H1 (cell line): ENCODE measurements around the gene UHMK1. TPM values are rescaled to one million over a fixed set of nuclear protein-coding genes. Genes with fewer than 3 reads are reported as not detected.
A peak's percentile ranks its signal among the peaks of the same experiment; 100 is the strongest.

Source experiments
- ATF2 ChIP-seq: IDR thresholded peaks from 2 replicates; pipeline ENCODE4 v1.6.1; 2012; ENCODE audit warnings: low read length, inconsistent platforms
- BACH1 ChIP-seq: IDR thresholded peaks from 2 replicates; pipeline ENCODE4 v1.6.1; 2012; ENCODE audit warnings: low read length, improper control_type of control experiment
- CREB1 ChIP-seq: IDR thresholded peaks from 2 replicates; pipeline ENCODE4 v1.6.1; 2012; ENCODE audit warnings: inconsistent platforms
- CTBP2 ChIP-seq: IDR thresholded peaks from 2 replicates; pipeline ENCODE4 v1.7.0; 2011; ENCODE audit warnings: borderline replicate concordance, mild to moderate bottlenecking, moderate library complexity, mixed read lengths, low read length; ENCODE audit not compliant: insufficient read depth, insufficient read length
- EGR1 ChIP-seq: IDR thresholded peaks from 2 replicates; pipeline ENCODE4 v1.6.1; 2011; ENCODE audit warnings: low read depth, low read length, borderline replicate concordance
- EZH2 ChIP-seq: fragments of 200-600 bp; sonication (generic); IDR thresholded peaks from 2 replicates; pipeline ENCODE4 v1.7.1; 2012; ENCODE audit warnings: low read depth, mild to moderate bottlenecking, moderate library complexity, low read length, inconsistent platforms; ENCODE audit not compliant: severe bottlenecking
- JUN ChIP-seq: IDR thresholded peaks from 2 replicates; pipeline ENCODE4 v1.6.1; 2011; ENCODE audit warnings: low read depth, mild to moderate bottlenecking, improper control_type of control experiment, low read length
- JUND ChIP-seq: IDR thresholded peaks from 2 replicates; pipeline ENCODE4 v1.6.1; 2011; ENCODE audit warnings: mild to moderate bottlenecking, improper control_type of control experiment, low read length
- KDM1A ChIP-seq: fragments of 200-600, 300-600 bp; sonication (generic); IDR thresholded peaks from 2 replicates; pipeline ENCODE4 v1.7.1; 2016; ENCODE audit warnings: mild to moderate bottlenecking, low read length, borderline replicate concordance
- KDM5A ChIP-seq: fragments of 200-600 bp; IDR thresholded peaks from 2 replicates; pipeline ENCODE4 v1.7.1; 2012; ENCODE audit warnings: mild to moderate bottlenecking, low read length, inconsistent platforms, mixed read lengths
- MAX ChIP-seq: IDR thresholded peaks from 2 replicates; pipeline ENCODE4 v1.6.1; 2012; ENCODE audit warnings: inconsistent platforms
- NANOG ChIP-seq: IDR thresholded peaks from 2 replicates; pipeline ENCODE4 v1.6.1; 2011; ENCODE audit warnings: low read length, low read depth, mild to moderate bottlenecking, inconsistent platforms; ENCODE audit not compliant: insufficient read depth, poor library complexity, severe bottlenecking
- NRF1 ChIP-seq: IDR thresholded peaks from 2 replicates; pipeline ENCODE4 v1.6.1; 2011; ENCODE audit warnings: mild to moderate bottlenecking, low read depth, low read length, improper control_type of control experiment
- PHF8 ChIP-seq: fragments of 200-600 bp; sonication (generic); conservative IDR thresholded peaks from 2 replicates; pipeline ENCODE4 v1.7.1; 2012; ENCODE audit warnings: low read depth, mild to moderate bottlenecking, inconsistent platforms, low read length, moderate library complexity
- POLR2A ChIP-seq, 2 experiments: IDR thresholded peaks; 1 replicate in 1 of 2; 2 replicates in 1 of 2; pipeline ENCODE4 v1.6.1; 2011; ENCODE audit warnings: low read depth in 2 of 2, low read length in 2 of 2, mild to moderate bottlenecking in 2 of 2; ENCODE audit errors: control extremely low read depth in 1 of 2
- POLR2AphosphoS5 ChIP-seq: IDR thresholded peaks from 2 replicates; pipeline ENCODE4 v1.6.1; 2011; ENCODE audit warnings: low read depth, low read length
- SP2 ChIP-seq: IDR thresholded peaks from 2 replicates; pipeline ENCODE4 v1.6.1; 2012; ENCODE audit warnings: mild to moderate bottlenecking, low read length, inconsistent platforms
- TBP ChIP-seq: IDR thresholded peaks from 2 replicates; pipeline ENCODE4 v1.6.1; 2011; ENCODE audit warnings: low read depth, low read length, improper control_type of control experiment
- TCF12 ChIP-seq: IDR thresholded peaks from 2 replicates; pipeline ENCODE4 v1.6.1; 2011; ENCODE audit warnings: low read depth, mild to moderate bottlenecking, low read length
- TEAD4 ChIP-seq: IDR thresholded peaks from 2 replicates; pipeline ENCODE4 v1.6.1; 2012; ENCODE audit warnings: low read depth, low read length, inconsistent platforms, mixed read lengths
- YY1 ChIP-seq: IDR thresholded peaks from 2 replicates; pipeline ENCODE4 v1.6.1; 2011; ENCODE audit warnings: low read depth, mild to moderate bottlenecking, low read length
- polyA plus RNA-seq, 7 experiments: library from polyadenylated mRNA; depleted of rRNA in 3 of 7; stranded (reverse) in 5 of 7; unstranded in 2 of 7; fragments of >200 nt in 5 of 7; fragments of 200-250 nt in 2 of 7; gene quantifications; 1 replicate in 5 of 7; 2 replicates in 1 of 7; 4 replicates in 1 of 7; pipeline versions ENCODE4 v1.2.1 to v1.2.3, GENCODE V29; 2011 to 2013; ENCODE audit warnings: missing spikeins in 2 of 7, mixed read lengths in 2 of 7
- total RNA-seq: library from RNA; stranded (reverse); fragmentation: NEBNext Ultra II Directional; extraction: Animal tissue kit (Norgen Biotek cat#: 25700); gene quantifications from 2 replicates; pipeline ENCODE4 v1.2.1, GENCODE V29; 2021
- TF ChIP-seq, protein P1 (sequence below): IDR thresholded peaks from 2 replicates; pipeline ENCODE4 v1.6.1; 2012; ENCODE audit warnings: inconsistent platforms

The UHMK1 gene
- total and polyA plus RNA-seq, 2 of the 8 experiments (the other 6 are each of a cell fraction or from before 2014, with no cell fraction given) = 4.6 to 16.1 TPM

DNA sequence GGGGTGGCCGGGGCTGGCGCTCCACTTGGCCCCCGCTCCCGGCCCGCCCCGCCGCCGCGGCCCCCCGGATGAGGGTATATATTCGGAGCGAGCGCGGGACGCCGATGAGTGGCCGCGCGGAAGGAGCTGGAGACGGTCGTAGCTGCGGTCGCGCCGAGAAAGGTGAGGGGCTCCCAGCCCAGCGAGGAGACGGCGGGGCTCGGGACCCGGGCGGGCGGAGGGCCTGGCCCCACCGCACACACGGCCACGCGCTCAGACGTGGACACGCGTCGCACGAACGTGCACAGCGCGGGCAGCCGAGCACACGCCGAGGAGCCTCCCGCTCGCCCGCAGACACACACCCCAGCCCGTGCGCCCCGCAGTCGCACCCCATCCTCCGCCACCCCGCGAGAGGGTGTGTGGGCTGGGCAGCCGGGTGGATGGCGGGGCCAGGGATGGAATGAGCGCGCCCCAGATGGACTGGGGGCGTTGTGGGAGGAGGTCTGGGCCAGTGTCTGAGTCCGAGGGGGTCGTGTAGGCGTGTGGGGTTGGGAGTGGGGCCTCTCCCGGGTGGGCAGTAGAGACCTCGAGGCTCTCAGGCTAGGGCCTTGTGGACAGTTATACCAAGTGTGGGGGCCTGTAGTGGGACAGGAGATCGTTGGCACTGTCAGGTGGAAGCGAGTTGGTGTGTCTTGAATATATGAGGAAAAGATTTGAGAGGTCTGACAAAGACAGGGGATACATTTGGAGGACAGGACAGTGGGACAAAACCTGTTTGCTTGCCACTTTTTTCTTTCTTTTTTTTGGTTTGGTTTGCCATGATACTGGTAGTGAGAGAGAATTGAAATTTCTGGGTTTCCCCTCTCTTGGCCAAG, 64.2 kb downstream of the UHMK1 start, which contains the start of gene UAP1 (continued):
- TF ChIP-seq NANOG (no peak), TCF12 (no peak), SP2 (no peak), POLR2A (IDR thresholded peaks at IDR 0.05; ENCODE audit: control extremely low read depth in 1 of 2, low read depth in 2 of 2, low read length in 2 of 2) (peak in 1 of 2 experiments; percentile 10; a peak in 1 of 3 replicates), CREB1 (no peak), ATF2 (no peak), NRF1 (no peak), BACH1 (peak; percentile 36; the same call in 1 of the 2 replicates), YY1 (no peak; the same call in 1 of the 2 replicates), KDM5A (no peak), KDM1A (no peak), MAX (peak; percentile 45; the same call in 1 of the 2 replicates), JUND (no peak), EGR1 (no peak), JUN (no peak), CTBP2 (no peak), EZH2 (peak; percentile 16), PHF8 (peak; percentile 74), TEAD4 (no peak; the same call in 1 of the 2 replicates), TBP (no peak; the same call in 1 of the 2 replicates), POLR2AphosphoS5 (peak; percentile 47)
- TF ChIP-seq, protein P1, sequence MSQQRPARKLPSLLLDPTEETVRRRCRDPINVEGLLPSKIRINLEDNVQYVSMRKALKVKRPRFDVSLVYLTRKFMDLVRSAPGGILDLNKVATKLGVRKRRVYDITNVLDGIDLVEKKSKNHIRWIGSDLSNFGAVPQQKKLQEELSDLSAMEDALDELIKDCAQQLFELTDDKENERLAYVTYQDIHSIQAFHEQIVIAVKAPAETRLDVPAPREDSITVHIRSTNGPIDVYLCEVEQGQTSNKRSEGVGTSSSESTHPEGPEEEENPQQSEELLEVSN = peak; percentile 14; the same call in 1 of the 2 replicates
